DLD1 (cell line): ENCODE results near the gene IER2.
"Not testable (repeated sequence)": the region's sequence is repeated elsewhere in the genome, so short reads cannot be mapped to it uniquely, and the experiment has no call there.

Experiments used
- in situ Hi-C: cut with HindIII; loops from 2 replicates; pipeline ENCODE4 v1.10.0; 2017; ENCODE audit warnings: low sequenced_read_pairs

The IER2 gene

DNA sequence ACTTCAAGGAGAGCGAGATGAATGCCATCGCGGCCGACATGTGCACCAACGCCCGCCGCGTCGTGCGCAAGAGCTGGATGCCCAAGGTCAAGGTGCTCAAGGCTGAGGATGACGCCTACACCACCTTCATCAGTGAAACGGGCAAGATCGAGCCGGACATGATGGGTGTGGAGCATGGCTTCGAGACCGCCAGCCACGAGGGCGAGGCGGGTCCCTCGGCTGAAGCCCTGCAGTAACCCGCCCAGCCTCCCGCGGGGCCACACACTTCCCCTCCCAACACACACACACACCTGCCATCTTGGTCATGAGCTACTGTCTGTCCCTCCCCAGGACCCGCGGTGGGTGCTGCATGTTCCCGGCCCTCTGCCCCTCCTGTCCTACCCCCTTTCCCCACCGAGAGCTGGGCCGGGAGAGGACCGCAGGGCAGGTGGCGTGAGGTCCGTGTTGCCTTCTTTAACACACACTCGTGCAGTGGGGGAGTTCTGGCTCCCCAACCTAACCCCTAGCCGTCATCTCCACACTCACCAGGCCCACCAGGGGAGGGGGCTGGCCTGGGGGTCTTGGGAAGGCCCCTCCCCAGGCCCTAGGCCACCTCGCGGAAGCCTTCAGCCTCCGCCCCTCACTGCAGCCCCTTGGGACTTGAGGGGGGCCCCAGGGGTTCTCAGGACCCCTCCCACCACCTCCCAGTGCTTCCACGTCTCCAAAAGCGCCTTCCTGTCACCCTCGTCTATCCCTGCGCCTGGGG, 11.9 kb upstream of the IER2 start:
- in situ Hi-C loops: no loop called here

DNA sequence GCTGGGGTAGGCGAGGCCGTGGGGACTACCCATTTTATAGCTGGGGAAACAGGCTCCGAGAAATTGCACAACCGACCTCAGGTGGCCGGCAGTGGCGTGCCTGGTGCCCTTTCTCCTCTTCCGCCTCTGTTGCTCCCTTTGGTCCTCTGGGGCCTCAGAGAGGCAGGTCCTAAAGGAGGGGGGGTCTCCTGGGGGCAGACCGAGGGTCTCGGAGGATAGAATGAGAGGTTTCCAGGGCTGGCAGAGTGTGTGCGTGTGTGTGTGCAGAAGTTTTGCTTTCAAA, 11.4 kb upstream of the IER2 start:
- in situ Hi-C loops: no loop called here

DNA sequence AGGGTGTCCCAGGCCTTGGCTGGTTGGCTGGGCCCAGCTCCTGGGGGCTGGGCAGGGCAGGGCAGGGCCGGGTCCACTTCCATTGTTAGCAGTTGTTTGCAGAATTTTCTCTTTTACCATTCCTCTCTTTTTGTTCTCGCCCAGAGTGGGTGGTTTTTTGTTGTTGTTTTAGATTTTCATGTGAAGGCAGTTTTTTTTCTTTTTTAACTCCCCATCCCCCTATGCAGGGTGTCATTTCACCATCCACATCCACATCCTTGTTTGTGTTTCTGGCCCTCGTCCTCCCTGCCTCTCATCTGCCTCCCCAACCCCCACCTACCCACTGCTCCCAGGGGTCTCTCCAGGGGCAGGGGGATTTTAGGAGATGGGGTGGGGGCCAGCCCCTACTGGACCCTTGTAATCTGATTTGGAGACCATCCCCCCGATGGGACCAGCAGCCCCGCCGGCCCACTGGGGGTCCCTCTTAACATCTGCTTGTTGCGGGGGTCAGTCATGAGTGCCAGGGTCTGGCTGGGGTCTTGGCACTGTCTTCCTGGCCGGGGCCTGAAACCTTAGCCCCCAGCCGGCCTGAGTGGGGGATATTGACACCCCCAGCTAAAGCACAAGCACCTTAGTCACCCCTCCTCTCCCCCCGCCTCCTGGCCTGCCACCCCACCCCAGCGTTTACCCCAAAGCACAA, 10.4 kb upstream of the IER2 start:
- in situ Hi-C loops: no loop called here

DNA sequence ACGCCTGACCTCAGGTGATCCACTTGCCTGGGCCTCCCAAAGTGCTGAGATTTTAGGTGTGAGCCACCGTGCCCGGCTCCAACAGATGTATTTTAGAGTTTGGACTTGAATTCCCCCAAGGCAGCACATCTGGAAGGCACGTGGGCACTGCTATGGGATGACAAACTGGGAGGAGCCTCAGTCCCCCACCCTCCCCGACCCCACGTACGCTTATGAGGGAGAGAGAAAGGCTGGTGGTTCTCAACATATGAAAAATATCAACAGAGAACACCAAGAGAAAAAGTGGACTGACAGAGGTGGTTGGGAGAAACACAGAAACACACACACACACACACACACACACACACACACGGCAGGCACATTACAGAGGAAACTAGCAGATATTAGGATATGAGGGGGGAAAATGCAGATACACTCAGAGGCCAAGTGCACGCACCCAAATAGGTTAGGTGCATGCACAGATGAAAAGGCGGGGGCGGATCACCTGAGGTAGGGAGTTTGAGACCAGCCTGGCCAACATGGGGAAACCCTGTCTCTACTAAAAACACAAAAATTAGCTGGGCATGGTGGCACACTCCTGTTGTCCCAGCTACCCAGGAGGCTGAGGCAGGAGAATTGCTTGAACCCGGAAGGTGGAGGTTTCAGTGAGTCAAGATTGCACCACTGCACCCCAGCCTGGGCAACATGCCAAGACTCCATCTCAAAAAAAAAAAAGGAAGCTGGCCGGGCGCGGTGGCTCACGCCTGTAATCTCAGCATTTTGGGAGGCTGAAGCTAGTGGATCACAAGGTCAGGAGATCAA, 3.2 kb upstream of the IER2 start:
- in situ Hi-C loops: no loop called here

DNA sequence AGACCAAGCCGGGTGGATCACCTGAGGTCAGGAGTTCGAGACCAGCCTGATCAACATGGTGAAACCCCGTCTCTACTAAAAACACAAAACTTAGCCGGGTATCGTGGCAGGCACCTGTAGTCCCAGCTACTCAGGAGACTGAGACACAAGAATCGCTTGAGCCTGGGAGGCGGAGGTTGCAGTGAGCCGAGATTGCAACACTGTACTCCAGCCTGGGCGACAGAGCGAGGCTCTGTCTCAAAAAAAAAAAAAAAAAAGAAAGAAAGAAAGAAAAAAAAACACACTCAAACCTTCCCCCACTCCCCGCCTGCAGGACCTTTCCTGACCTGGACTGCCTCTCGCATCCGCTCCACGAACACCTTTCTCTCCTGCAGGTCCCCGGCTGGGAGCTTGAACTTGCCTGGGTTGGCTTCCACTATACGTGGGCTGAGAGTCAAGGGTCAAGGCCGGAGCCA, 1.0 kb upstream of the IER2 start:
- in situ Hi-C loops: not testable (repeated sequence)

DNA sequence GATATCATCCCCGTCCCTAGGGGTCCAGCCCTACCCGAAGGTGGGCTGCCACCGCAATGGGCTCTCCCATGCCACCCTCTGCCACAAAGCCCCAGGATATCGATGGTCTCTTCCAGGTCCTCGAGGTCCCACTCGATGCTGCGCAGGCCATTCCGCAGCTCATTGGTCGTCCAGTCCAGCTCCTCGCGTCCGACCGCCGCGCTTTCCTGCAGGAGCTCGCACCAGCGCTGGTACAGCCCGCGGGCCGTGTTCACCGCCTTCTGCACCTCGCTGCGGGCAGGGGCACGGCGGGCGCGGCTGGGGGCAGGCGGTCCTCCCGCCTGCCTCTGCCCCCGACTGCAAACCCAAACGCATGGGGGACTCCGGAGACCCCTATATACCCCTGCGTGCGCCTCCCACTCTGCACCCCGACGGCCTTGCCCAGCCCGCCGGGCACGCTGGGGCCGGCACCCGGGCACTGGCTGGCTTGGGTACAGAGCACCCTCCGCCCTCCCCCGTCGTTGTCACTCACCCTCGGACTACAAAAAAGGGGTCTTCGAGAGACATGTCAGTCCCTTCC, 504 bp upstream of the IER2 start:
- in situ Hi-C loops: no loop called here

DNA sequence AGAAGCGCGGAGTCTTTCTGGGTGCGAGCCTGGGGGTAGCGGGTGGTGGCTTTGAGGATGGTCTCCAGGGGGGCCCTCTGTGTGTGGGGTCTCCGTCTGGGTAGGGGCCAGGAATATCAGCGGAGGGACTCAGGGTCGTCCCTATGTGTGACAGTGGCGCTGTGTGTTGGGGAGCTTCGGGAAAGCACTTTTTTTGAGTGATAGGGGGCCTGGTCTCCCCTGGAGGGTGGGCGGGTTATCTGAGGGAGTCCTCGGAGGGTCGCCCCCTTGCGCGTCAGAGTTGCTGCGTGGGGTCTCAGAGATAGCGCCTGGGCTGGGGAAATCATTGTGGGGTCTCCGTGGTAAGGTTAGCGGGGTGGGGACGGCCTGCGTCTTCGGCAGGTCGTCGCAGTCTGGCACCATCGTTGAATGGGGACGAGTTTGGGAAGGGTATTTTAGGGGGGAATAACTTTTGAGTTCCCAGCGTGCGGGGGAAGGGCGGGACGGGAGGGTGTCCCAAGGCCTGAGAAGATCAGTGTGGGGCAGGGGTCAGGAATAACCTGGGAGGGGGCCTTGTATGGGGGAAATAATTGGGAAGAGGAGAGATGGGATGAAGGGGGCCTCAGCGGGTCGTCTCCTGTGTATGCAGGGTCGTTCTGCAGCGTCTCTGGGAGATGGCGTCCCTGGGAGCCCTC, 857 bp downstream of the IER2 start:
- in situ Hi-C loops: no loop called here

DNA sequence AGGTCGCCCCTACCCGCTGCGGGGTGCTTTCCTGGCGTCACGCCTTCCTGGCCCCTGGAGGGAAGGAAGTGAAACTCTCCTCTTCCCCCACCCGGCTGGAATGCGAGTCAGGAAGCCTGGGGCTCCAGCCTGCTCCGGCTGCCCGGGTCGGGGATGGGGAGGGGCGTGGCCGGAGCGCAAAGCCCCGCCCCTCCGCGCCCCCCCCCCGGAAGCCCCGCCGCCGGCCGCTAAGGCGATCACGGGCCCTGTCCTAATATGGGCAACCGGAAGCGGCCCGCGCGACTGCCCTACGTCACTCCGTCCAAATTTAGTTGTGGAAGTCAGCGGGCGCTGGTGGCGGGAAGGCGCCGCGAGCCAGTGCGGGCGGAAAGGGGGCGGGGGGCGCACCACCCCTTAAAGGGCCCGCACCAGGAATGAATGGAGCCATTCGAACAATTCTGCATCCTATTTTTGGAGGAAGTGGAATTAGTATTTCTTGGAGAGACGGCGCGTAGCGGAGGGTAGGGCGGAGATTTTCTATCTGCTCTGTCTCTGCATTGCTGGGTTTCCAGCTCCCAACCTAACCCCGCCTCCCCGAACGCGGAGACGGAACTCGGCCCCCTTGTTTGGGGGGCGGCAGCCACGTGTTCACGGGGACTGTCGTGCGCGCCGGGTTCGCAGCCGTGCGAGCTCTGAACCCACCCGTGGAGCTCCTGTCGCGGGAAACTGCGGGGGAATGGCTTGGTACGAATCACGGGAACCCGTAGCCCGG, 1.6 kb downstream of the IER2 start:
- in situ Hi-C loops: no loop called here

DNA sequence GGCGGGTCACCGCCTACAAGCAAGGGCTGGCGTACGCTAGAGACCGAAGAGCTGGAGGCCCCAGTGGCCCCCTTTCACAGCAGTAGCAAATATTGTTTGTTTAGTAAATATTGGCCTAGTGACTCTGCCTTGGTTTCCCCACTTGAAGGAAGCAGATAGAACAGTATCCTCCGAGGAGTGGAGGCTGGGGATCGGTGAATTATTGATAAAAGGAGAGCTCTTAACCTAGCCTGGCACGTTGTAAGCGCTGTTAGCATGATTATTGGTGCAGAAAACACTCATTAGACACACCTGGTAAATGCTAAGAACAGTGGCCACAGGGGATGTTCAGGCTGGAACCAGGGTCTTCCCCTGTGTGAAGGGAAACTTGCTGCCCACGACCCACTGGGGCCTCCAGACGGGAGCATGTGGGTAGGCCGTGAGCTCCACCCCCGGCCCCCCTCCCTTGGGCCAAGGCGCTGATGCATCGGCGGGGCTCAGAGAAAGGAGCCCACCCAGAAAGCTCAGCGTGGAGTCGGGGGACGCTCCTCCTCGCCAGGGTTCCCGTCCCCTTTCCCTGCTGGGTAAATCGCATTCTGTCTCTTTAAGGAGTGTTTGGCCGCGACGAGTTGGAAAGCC, 2.3 kb downstream of the IER2 start:
- in situ Hi-C loops: no loop called here

DNA sequence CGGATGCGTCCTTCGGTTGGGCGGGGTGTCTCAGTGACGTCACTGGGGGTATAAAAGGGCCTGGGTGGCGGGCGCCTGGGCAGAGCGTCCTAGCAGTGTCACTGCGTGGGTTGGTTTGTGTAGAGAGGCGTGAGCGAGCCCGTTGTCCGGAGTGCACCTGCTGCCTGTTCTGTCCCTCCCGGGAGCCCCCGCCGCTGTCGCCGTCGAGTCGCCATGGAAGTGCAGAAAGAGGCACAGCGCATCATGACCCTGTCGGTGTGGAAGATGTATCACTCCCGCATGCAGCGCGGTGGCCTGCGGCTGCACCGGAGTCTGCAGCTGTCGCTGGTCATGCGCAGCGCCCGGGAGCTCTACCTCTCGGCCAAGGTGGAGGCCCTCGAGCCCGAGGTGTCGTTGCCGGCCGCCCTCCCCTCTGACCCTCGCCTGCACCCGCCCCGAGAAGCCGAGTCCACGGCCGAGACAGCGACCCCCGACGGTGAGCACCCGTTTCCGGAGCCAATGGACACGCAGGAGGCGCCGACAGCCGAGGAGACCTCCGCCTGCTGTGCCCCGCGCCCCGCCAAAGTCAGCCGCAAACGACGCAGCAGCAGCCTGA, 2.9 kb downstream of the IER2 start:
- in situ Hi-C loops: no loop called here

DNA sequence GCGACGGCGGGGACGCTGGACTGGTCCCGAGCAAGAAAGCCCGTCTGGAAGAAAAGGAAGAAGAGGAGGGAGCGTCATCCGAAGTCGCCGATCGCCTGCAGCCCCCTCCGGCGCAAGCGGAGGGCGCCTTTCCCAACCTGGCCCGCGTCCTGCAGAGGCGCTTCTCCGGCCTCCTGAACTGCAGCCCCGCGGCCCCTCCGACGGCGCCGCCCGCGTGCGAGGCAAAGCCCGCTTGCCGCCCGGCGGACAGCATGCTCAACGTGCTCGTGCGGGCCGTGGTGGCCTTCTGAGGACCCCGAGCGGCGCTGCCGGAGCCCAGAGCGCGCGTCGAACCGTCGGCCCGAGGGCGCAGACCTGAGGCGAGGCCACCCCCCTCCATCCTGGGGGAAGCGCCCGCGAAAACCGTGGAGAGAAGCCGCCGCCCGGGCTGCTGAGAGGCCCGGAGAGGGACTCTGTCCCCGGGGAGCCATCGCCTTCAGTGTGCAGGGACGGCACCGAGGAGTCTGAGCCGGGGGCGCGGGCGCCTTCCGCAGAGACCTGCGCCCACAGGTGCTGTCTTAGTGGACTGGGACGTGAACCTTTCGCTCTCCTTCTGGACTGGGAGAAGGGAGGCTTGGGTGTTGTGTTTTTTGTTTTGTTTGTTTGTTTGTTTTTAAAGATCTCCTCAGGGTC, 3.5 kb downstream of the IER2 start:
- in situ Hi-C loops: no loop called here

DNA sequence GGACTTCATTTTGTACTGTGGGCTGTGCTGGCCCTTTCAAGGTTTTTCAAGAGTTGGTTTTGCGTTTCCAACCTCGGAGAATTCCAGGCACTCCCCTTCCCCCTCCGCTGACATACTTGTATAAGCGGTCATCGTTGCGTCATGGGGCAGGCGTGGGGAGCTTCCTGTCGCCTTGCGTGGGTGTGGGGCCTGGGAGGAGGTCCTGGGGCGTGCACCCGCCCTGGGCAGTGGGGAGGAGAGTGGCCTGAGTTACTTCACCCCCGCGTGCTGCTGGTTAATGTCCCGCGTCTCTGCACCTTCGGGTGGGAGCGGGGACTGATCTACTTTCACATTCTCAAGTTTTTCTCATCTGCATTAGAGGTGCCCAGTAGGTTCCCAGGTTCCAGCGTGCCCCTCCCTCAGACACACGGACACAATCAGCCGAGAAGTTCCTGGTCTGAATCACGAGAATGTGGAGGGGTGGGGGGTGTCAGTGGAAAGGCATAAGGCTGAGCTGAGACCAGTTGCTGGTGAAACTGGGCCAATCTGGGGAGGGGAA, 4.1 kb downstream of the IER2 start:
- in situ Hi-C loops: no loop called here

DNA sequence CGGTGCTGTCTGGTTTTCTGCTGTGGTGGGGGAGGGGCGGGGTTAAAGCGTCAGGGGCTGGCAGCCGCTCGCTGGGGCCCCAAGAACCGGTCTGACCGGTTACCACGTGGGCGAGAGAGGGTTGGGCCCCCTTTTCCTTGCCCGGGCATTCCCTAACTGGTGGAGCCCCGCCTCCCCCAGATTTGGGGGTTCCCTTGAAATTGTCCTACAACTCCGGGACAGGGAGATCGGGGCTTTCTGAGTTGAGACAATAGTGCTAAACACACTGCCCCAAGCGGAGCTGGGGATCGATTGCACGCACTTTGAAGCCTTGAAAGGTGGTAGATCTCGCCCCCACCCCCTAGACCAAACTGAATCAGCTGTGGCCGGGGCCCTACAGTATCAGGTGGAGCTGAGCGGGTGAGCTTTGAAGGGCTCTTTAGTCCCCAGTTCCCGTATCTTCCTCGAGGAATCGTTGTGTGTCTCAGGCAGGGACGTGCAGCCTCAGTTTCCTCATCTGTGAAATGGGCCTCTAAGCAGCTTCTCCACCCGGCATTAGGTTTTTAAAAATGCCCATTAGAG, 4.8 kb downstream of the IER2 start:
- in situ Hi-C loops: no loop called here

DNA sequence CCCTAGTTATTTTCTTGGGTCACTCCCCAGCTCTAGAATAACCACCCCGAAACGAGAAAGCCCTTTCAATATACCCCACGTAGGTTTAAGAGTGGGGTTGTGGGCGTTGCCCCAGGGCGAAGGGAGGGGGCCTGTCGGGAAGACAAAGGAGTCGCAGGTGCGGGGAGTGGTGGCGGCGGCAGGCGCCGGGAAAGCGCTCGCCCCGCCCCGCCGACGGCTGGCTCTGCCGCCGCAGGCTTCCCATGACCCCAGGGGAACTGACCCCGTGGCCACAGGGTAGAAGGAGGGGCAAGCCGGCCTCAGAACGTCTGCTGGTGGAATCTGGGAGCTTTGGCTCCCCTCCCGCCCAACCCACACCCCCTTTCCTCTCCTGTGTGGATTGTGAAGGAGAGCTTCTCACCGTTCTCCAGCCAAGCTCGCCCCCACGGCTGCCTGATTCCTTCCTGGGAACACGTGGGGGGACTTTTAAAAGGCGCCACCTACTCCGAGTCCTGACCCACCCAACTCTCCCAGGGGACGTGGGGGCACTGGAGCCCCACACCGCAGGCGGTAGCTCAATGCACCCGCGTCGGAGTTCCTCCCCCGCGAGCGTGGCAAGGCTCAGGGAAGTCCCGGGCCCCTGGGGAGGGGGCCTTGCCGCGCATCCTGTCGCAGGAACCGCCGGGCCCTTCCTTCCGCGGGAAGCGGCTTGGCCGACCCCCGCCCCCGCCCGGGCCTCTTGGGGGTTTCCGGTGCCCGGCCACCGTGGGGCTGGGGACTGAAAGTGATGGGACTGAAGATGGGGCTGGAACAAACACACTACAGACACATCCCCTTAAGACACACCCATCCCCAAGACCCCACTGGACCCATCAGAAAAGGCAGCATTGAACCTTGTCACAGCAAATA, 5.5 kb downstream of the IER2 start:
- in situ Hi-C loops: no loop called here

DNA sequence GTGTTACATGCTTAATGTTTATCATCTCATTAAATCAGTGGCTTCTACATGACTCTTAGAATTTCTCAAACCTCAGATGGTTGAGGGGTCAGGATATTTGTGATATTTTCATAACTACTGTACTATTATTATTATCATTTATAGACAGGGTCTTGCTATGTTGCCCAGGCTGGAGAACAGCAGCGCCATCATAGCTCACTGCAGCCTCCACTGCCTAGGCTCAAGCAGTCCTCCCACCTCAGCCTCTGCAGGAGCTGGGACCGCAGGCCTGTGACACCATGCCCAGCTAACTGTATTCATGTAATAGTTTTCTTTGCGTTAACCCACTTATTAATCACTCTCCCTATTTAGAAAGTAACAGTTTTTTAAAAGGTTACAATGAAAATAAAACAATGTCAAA, 9.5 kb downstream of the IER2 start:
- in situ Hi-C loops: no loop called here

DNA sequence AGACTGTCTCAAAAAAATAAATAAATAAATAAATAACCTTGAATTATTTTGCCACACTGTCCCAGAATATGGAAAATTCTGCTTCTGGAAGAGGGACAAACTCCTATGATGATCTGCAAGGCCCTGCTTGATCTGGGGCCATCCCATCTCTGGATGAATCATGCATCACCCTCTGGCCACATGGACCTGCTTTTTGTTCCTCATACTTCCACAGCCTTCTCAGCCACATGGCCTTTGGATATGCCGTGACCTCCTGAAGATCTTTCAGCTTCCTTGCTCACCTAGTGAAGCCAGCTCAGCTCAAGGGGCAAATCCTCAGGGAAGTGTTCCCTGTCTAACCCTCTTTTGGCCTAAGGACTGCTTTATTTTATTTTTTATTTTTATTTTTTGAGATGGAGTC, 10.3 kb downstream of the IER2 start:
- in situ Hi-C loops: no loop called here
